ENCODE measurements around the gene ADISSP.
"Not testable (repeated sequence)": the region's sequence is repeated elsewhere in the genome, so short reads cannot be mapped to it uniquely, and the experiment has no call there.

ADISSP gene

DNA sequence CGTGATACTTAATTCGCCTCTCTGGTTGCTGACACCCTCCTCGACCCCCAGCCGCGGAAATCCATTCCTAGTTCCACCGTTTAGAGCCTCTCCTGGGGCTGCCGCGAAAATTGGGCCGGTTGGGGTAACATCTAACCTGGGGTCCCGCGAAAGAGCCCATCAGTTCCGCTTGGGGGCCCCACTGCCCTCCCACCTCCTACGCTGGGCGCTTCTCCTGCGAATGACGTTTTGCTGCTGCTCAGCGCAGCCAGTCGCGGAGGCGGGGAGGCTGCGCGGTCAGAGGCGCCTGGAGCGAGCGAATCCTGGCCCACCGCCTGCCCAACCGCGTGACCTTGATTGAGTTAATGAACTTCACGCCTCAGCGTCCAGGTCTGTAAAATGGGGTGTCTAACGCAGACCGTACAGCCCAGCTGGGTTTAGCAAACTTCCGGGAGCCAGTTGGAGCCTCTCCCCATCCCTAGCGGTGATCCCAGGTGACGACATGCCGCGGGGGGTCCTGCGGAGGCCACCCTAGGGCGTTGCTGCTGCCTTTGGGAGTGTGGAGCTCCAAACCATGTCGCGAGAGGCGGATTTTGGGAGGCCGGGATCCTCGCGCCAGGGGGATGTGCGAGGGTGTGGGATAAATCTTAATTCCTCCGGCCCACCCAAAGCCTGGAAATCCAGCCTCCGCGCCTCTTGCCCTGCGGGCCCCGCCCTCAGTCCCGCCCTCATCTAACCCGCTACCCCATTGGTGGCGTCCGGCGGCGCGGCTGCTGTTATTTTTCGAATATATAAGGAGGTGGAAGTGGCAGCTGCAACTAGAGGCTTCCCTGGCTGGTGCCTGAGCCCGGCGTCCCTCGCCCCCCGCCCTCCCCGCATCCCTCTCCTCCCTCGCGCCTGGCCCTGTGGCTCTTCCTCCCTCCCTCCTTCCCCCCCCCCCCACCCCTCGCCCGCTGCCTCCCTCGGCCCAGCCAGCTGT, 28.2 kb upstream of the ADISSP start, which contains the start of gene CDC25B:
CDC25B (plus strand) TSS at position 800 of the 958 bp plus-strand sequence. CDS start 222 bp downstream, outside the sequence.
- H3K27me3 ChIP-seq = no peaks in the 10 kb centered on the region
- peaks cover 40 to 58% (median 52%) of the 10 kb centered on the region in 10 experiments for H3K4me1 ChIP-seq
- peaks cover 7 to 36% (median 24%) of the 10 kb centered on the region in 11 experiments; a peak in 21 of 22 replicates for H3K36me3 ChIP-seq
- peak within 1 kb of the TSS; percentile 71 to 92 (median 88) for H3K27ac ChIP-seq
- H3K4me3 ChIP-seq = peak within 1 kb of the TSS; percentile 66 to 90 (median 78)
- H3K9ac ChIP-seq = peak within 1 kb of the TSS; percentile 82 to 92 (median 86)
- no peak for TF ChIP-seq Cebpa-rat (IDR thresholded peaks at IDR 0.05)
- H3K4me2 ChIP-seq = peak within 1 kb of the TSS; percentile 89 to 100 (median 97)
- H3K9me3 ChIP-seq (replicated peaks in 1 of 11) = no peaks in the 10 kb centered on the region
- H4K20me1 ChIP-seq = peaks cover 0 to 13% (median 0%) of the 10 kb centered on the region in 11 experiments; a peak in 5 of 22 replicates

DNA sequence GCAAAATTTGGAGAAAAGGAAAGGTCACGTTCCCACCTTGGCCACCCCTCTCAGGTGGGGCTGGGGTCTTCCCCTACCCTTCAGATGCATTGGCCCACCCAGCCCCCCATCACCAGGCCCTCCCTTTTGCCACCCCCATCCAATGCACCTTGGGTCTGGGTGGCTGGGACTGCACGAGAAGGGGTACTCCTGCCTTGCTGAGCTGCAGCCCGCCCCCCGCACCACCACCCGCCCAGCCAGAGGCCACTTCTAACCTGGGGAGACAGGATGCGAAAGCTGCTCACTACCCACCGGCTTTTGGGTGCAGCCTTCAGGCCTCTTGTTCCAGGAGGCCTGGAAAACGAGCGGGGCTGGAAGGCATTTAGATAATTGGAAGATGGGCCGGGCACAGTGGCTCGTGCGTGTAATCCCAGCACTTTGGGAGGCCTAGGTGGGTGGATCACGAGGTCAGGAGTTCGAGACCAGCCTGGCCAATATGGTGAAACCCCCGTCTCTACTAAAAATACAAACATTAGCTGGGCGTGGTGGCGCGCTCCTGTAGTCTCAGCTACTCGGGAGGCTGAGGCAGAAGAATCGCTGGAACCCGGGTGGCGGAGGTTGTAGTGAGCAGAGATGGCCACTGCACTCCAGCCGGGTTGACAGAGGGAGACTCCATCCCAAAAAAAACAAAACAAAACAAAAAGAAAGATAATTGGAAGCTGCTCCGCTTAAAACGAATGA, 27.3 kb upstream of the ADISSP start:
- Histone ChIP-seq H3K4me3 (peak overlapping the region; percentile 66 to 90 (median 78); a peak in 19 of 20 replicates), H3K36me3 (peaks cover 0 to 27% (median 16%) of the 10 kb centered on the region in 11 experiments; a peak in 15 of 22 replicates), H3K4me2 (peak overlapping the region; percentile 60 to 100 (median 85)), H3K27ac (peak overlapping the region; percentile 71 to 92 (median 88); a peak in 18 of 22 replicates), H4K20me1 (peaks cover 0 to 13% (median 0%) of the 10 kb centered on the region in 11 experiments; a peak in 5 of 22 replicates), H3K27me3 (no peaks in the 10 kb centered on the region), H3K9ac (peak overlapping the region; percentile 82 to 92 (median 85); a peak in 20 of 22 replicates), H3K4me1 (peaks cover 34 to 49% (median 47%) of the 10 kb centered on the region in 10 experiments), H3K9me3 (replicated peaks in 1 of 11) (no peaks in the 10 kb centered on the region)
- no peak for TF ChIP-seq Cebpa-rat (IDR thresholded peaks at IDR 0.05)

DNA sequence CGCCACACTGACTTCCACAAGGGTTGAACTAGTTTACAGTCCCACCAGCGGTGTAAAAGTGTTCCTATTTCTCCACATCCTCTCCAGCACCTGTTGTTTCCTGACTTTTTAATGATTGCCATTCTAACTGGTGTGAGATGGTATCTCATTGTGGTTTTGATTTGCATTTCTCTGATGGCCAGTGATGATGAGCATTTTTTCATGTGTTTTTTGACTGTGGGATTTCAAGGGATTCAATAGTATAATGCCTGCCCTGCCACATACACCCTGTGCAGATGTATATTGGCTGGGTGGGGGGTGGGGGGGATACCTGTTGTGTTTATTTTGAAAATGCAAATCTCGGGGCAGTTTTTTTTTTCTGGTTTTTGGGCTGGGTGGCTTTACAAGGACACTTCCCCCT, 26.6 kb upstream of the ADISSP start:
- peaks cover 27 to 42% (median 40%) of the 10 kb centered on the region in 10 experiments for H3K4me1 ChIP-seq
- H3K4me2 ChIP-seq = peak overlapping the region in 1 of 11 experiments; percentile 77; a peak in 1 of 22 replicates
- not testable (repeated sequence) for H3K27me3 ChIP-seq; H3K9ac ChIP-seq; H3K27ac ChIP-seq; H3K4me3 ChIP-seq; H3K9me3 ChIP-seq (replicated peaks in 1 of 11)
- H4K20me1 ChIP-seq = peaks cover 0 to 13% (median 0%) of the 10 kb centered on the region in 11 experiments; a peak in 5 of 22 replicates
- H3K36me3 ChIP-seq = peaks cover 0 to 20% (median 10%) of the 10 kb centered on the region in 11 experiments; a peak in 15 of 22 replicates

DNA sequence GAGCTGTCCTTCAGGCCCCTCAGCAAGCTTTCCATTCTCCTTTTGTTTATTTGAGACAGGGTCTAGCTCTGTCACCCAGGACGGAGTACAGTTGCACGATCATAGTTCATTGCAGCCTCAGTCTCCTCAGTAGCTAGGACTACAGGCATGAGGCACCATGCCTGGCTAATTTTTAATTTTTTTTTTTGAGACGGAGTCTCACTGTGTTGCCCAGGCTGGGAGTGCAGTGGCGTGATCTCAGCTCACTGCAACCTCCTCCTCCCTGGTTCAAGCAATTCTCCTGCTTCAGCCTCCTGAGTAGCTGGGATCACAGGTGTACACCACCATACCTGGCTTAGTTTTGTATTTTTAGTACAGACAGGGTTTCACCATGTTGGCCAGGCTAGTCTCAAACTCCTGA, 21.6 kb upstream of the ADISSP start:
- Histone ChIP-seq H4K20me1 (peaks cover 16 to 20% (median 18%) of the 10 kb centered on the region in 11 experiments; a peak in 21 of 22 replicates), H3K9ac (0 out of 22 replicates have a peak overlapping the region, but pooled peaks of 1 of the 11 experiments have one; percentile 32), H3K4me1 (peaks cover 30 to 40% (median 34%) of the 10 kb centered on the region in 10 experiments), H3K36me3 (peaks cover 0 to 17% (median 6%) of the 10 kb centered on the region in 11 experiments; a peak in 13 of 22 replicates)
- not testable (repeated sequence) for H3K4me3 ChIP-seq; H3K4me2 ChIP-seq; H3K9me3 ChIP-seq (replicated peaks in 1 of 11); H3K27me3 ChIP-seq; H3K27ac ChIP-seq

DNA sequence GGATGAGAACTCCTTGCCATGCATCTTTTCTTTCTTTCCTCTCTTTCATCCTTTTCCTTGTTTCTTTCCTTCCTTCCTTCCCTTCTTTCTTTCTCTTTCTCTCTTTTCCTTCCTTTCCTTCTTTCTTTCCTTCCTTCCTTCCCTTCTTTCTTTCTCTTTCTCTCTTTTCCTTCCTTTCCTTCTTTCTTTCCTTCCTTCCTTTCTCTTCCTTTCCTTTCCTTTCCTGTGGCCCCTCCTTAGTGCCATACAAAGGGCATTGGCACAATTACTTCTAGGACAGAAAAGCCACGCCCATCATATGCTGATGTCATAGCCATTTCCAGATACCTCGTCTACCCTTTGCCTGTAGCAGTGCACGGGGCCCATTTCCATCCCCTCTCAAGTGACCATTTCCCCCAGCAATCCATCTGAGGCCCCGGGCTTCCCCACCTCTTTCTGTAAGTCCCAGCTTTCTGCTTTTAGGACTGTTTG, 21.2 kb upstream of the ADISSP start:
- H3K9ac ChIP-seq = peak overlapping the region in 2 of 11 experiments; percentile 26 to 32; a peak in 2 of 22 replicates
- no peaks in the 10 kb centered on the region for H3K27me3 ChIP-seq
- no peak overlapping the region for H3K4me2 ChIP-seq

DNA sequence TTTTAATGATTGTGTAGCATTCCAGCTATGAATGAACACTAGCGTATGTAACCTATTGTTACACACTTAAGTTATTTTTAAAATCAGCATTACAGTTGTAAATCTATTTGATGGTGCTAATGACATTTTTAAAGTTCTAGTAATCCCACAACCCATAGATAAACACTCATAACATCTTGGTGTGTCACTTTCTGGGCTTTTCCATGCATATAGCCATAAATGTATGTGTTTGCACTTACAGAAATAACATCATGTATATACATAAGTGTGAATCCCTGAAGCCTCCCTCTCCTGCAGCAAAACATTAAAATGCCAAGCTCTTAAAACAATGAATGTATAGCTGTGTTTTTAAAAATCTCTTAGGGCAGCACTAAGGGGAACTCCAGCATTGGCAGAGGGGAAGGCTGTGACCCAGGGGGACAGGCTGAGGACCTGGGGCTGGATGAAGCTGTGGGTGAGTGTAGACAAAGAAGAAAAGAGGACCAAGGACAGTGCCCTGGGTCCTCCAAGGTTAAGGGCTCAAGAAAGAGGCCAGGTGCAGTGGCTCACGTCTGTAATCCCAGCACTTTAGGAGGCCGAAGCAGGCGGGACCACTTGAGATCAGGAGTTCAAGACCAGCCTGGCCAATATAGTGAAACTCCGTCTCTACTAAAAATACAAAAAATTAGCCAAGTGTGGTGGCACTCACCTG, 19.9 kb upstream of the ADISSP start:
- Histone ChIP-seq H3K9me3 (replicated peaks in 1 of 11) (no peaks in the 10 kb centered on the region), H3K27ac (peak overlapping the region in 2 of 11 experiments; percentile 6 to 45; a peak in 3 of 22 replicates), H4K20me1 (peaks cover 31 to 37% (median 35%) of the 10 kb centered on the region in 11 experiments; a peak in 21 of 22 replicates), H3K27me3 (no peaks in the 10 kb centered on the region), H3K4me3 (peak overlapping the region; percentile 66 to 88 (median 76)), H3K9ac (peak overlapping the region; percentile 57 to 94 (median 89); a peak in 21 of 22 replicates), H3K36me3 (peaks cover 0 to 31% (median 6%) of the 10 kb centered on the region in 11 experiments; a peak in 15 of 22 replicates), H3K4me2 (peak overlapping the region; percentile 65 to 99 (median 82)), H3K4me1 (peaks cover 37 to 48% (median 41%) of the 10 kb centered on the region in 10 experiments)
- TF ChIP-seq Cebpa-rat (IDR thresholded peaks at IDR 0.05) = no peak

More for the DNA sequence above, 21.2 kb upstream of the ADISSP start:
- H3K4me3 ChIP-seq = no peak overlapping the region
- peaks cover 21 to 25% (median 23%) of the 10 kb centered on the region in 11 experiments; a peak in 21 of 22 replicates for H4K20me1 ChIP-seq
- TF ChIP-seq Cebpa-rat (IDR thresholded peaks at IDR 0.05) = no peak
- H3K36me3 ChIP-seq = peaks cover 0 to 18% (median 6%) of the 10 kb centered on the region in 11 experiments; a peak in 13 of 22 replicates
- peaks cover 35 to 41% (median 36%) of the 10 kb centered on the region in 10 experiments for H3K4me1 ChIP-seq
- H3K27ac ChIP-seq = no peak overlapping the region
- H3K9me3 ChIP-seq (replicated peaks in 1 of 11) = no peaks in the 10 kb centered on the region

DNA sequence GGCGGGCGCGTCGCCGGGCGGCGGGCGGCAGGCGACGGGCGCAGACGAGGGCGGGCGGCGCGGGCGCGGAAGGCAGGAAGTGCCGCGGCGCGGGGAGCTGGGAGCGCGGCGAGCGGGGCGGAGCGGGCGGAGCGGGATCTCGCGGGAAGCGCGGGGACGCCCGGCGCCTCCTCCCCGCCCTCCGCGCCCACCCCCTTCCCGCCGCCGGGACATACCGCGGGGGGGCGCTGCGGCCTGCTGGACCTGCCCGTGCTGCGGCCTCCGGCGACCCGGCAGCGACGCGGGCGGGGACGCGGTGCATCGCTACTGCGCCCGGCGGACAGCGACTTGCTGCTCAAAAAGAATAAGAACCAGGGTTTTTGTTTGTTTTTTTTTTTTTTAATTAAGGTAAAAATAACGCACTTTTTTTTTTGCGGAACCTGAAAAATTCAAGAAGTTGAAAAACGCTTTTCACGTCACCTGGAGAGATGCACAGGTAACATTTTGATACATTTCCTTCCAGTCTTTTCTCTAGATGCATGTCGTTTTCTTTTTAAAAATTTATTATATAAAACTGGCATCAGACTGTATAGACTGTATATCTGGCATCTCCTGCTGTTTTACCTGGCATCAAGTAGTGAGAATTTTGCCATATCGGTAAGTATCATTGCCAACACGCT, 19.2 kb upstream of the ADISSP start, which contains the start of gene CENPB:
CENPB (minus strand) TSS at position 76 of the 659 bp plus-strand sequence. CDS start 257 bp downstream, outside the sequence.
- H3K4me2 ChIP-seq = peak within 1 kb of the TSS; percentile 90 to 100 (median 99)
- H4K20me1 ChIP-seq = peaks cover 31 to 44% (median 42%) of the 10 kb centered on the region in 11 experiments; a peak in 21 of 22 replicates
- no peak for TF ChIP-seq Cebpa-rat (IDR thresholded peaks at IDR 0.05)
- H3K9ac ChIP-seq = peak within 1 kb of the TSS; percentile 84 to 94 (median 91)
- H3K4me3 ChIP-seq = peak within 1 kb of the TSS; percentile 66 to 88 (median 76)
- peaks cover 0 to 32% (median 6%) of the 10 kb centered on the region in 11 experiments; a peak in 15 of 22 replicates for H3K36me3 ChIP-seq
- H3K27me3 ChIP-seq = no peaks in the 10 kb centered on the region
- H3K27ac ChIP-seq = peak within 1 kb of the TSS; percentile 83 to 94 (median 87)
- peaks cover 37 to 48% (median 41%) of the 10 kb centered on the region in 10 experiments for H3K4me1 ChIP-seq
- no peaks in the 10 kb centered on the region for H3K9me3 ChIP-seq (replicated peaks in 1 of 11)

Data from BLaER1 treated with 17β-estradiol and CSF1 and Interleukin-3, amounts not matched to agents 10 nM and 100 nM (cell line).